Stimulated activated CD4-positive, alpha-beta T cell treated with anti-CD3 and anti-CD28 coated beads, TNF-alpha, amount 100 ng/mL, for 24 hours (primary cell): ENCODE results near the gene P2RY10.
"Not testable (repeated sequence)": the region's sequence is repeated elsewhere in the genome, so short reads cannot be mapped to it uniquely, and the experiment has no call there.

Experiments
- DNase-seq, 3 experiments: peaks; one replicate each; pipeline ENCODE4 v3.0.0-alpha.2; 2020; ENCODE audit warnings: low read depth in 3 of 3

The P2RY10 gene, protein sequence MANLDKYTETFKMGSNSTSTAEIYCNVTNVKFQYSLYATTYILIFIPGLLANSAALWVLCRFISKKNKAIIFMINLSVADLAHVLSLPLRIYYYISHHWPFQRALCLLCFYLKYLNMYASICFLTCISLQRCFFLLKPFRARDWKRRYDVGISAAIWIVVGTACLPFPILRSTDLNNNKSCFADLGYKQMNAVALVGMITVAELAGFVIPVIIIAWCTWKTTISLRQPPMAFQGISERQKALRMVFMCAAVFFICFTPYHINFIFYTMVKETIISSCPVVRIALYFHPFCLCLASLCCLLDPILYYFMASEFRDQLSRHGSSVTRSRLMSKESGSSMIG

DNA sequence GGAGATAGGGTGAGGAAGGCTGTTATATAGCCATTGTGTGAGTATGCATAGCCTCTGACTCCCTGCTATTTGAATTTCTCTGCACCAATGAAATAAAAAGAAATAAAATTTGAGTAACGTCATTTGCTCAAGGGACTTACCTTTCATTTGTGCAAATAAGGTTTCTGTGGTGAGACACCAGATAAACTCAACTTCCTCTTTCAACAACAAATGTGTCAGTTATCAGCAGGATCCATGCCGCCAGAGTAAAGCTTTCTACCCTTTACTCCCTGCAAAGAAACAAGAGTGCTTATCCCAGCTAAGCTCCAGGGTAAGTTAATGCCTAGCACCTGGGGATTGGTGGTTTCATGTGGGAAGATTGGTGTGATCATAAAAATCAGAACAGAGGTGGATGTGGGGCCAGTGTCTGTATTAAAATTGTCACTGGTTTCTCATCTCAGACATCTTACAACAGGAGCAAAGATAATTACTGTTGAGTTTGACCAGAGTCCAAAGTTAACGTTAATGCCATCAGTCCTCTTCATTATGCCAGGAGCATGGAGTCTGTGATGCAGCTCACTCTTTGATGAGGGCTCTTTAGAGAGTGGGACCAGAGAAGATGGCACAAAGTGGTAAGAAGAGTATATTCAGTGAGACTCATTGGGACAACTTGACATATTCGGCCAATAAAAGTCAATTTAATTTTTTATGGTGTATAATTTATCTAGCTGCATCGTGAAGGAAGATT is at the start of gene P2RY10:
TSS of gene P2RY10 (plus strand) at position 206 of the 727 bp plus-strand sequence. CDS start 15,130 bp downstream, outside the sequence.
- DNase-seq = no peak

- DNase-seq = no peak
Measured at GRCh38 chrX:78922754-78923153, 22.4 kb upstream of the P2RY10 start.

- DNase-seq = no peak
Measured at GRCh38 chrX:78923198-78924015, 21.8 kb upstream of the P2RY10 start.

GRCh38 chrX:78931814-78932213 is 13.4 kb upstream of the P2RY10 start:
- no peak for DNase-seq

DNA sequence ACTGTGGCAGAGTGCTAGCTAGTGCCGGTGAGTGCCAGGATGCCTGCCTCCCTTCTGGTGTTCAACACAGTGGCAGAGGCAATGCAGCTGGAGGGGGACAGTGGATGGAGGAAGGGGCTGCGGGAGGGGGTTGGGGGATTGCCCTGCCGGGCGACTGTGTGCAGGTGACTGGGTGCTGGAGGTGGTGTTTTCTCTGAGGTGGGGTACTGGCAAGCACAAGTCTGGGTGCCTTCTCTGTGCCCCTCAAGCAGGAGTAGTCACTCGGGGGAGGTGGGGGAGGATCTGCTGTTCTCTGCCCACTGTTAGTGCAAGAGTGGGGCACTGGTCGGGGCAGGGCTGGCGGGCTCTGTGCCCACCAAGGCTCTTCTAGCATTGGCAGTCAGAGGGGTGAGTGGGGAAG is 10.3 kb upstream of the P2RY10 start:
- DNase-seq = no peak

GRCh38 chrX:78944351-78944750 is 840 bp upstream of the P2RY10 start:
- no peak for DNase-seq

DNA sequence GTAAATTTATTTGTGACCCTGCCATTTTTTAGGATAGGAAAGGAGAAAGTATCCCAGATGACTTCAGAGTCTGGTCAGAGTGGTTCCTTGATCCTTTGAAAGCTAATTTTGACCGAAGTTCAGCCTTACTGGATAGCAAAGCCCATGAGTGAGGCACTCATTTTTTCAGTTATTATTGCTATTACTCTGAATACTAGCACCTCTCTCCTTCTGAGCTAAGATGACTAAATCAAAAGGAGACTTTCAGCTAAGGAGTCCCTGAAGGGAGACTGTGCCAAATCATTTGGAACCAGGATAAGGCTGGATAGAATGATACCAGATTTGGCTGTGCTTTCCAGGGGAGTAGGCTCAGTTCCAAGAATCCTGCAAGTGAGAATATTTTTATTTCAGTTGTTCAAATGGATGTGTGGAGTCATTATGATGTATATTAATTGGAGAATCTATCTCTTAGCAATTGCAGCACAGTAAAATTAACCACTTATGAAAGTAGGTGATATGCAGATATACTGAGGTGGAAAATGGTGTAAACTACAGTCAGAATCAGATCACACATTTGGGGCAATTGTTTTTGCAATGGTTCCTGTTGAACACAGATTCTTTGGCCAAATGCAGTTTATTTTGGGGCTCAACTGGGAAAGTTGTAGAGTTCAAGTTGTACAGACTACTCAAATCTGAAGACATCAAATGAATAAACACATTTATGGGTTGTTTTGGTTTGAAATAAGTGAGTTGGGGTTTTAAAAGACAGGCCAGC is 1.2 kb downstream of the P2RY10 start:
- DNase-seq = no peak

DNA sequence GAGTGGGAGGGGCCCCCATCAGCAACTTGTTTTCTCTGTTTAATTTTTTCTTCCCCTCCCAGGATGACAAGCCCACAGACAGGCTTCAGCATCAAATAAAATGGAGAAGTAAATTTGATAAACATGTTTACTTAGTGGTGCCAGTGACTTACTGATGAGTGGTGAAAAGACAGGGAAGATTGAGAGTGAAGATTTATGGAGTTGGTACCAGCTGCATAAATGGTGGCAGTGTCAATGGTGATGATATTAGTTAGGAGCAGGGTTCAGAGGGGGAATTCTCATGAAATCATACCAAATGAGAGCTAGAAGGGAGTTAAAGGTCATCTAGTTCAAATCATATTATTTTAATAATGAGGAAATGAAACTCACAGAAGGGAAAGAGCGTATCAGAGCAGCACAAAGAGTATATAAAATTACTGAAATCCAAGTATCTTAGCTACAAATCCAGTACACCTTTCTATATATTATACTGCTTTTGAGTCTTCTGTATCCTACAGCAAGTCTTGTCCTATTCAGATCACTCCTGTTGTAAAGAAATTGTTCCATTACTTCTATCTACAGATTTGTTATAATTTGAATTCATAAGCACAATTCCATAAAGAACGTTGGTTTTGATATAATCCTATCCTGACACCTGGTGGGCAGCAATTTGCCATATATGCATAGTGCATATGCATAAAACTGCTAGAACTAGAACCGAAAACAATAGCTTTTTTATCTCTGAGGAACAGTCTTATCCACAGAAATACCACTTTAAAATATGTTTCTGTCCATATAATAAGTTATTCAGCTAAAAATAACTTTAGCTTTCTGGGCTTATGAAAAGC is 5.0 kb downstream of the P2RY10 start:
- no peak for DNase-seq

DNA sequence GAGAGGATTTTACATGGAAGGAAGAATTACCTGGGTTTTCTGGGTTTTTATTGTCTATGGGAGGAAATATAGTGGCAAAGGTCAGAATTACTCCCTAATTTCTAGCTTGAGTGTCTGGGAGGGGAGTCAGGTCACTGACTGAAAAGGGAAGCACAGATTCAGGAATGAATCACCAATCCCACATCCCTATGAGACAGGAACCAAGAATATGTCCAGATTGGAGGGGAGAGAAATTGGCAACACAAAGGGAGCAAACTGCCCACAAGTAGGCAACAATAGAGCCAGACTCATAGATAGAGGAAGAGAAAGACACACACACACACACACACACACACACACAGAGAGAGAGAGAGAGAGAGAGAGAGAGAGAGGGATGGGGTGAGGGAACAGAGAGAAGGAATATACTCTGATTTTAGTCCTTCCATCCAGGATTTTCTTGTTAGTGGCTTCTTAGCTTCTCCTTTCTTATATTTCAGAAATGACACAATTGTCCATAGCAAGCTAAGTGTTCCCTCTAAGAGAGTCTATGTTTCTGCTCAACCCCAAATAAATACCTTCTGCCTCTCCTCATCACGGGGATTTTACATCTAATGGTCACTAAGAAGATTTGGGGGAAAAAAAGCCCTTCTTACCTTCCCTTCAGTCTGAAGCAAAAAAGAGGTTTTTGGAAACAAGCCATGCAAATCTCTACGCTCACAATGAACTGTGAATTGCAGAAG is 12.0 kb downstream of the P2RY10 start:
- no peak for DNase-seq

DNA sequence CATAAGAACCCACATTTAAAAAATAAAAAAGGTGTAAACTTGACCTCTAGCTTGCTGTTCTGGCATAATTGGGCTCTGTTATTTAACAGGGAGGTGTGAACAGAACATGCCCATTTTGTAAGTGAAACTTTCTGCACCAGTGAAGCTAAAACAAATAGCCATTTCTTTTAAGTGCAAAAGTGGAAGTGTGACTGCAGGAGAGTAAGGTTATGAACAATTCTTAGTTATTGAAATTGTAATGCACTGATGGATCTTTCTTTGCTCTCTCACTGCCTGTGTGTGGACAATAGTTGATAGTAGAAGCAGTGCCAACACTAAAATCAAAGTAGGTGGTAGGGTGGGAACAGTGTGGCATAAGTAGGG is 12.6 kb downstream of the P2RY10 start:
- DNase-seq = no peak

GRCh38 chrX:78958419-78959116 is 13.4 kb downstream of the P2RY10 start:
- no peak for DNase-seq

GRCh38 chrX:78960888-78961287 is 15.7 kb downstream of the P2RY10 start:
- DNase-seq = no peak

DNA sequence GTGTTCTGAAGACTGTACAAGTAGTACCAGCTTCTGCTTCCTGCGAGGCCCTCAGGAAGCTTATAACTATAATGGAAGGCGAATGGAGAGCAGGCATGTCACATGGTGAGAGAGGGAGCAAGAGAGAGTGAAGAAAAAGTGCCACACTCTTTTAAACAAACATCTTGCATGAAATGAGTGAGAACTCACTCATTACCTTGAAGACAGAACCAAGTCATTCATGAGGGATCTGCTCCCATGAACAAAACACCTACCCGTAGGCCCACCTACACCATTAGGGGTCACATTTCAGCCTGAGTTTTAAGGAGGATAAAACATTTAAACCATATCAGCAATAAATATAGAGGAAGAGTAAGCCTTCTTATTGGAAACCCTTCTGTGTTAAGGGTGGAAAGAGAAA is 19.4 kb downstream of the P2RY10 start:
- no peak for DNase-seq

DNA sequence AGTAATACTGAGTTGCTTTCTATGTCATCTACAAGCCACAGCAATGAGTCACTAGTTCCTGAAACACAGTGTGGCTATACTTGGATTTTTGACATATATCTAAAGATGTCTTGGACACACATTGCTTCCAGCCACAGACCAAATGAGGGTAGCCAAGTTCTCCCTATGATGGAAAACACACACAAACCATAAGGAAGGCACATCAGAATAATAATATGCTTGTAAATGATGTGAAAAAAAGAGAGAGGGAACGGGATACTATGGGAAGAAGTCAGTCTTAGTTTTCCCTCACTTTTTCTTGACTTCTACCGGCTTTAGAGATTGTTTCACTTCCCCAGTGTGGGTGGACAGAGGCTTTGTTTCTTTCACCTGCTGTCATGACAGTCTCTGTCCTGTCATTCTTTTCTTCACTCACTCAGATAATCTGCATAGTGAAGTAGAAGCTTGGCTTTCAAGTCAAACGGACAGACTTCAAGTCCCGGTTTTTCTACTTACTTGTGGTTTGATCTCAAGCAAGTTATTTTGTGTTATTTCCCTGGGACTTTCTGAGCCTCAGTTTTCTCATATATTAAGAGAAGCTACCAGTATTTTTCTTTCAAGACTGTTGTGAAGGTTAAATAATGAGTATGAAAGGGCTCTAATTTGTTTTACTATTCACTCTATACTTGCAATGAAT is 34.7 kb downstream of the P2RY10 start:
- DNase-seq = no peak

DNA sequence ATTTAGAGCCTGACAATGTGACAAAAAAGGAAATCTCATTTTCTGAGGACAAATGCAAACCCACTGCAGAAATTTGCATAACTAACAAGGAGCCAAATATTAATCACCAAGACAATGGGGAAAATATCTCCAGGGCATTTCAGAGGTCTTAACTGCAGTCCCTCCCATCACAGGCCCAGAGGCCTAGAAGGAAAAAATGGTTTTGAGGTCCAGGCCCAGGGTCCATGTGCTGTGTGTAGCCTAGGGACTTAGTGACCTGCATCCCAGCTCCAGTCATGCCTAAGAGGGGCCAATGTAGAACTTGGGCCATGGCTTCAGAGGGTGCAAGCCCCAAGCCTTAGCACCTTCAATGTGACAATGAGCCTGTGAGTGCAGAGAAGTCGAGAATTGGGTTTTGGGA is 44.2 kb downstream of the P2RY10 start:
- no peak for DNase-seq

- no peak for DNase-seq
Measured at GRCh38 chrX:78997870-78998558, 52.8 kb downstream of the P2RY10 start.

DNA sequence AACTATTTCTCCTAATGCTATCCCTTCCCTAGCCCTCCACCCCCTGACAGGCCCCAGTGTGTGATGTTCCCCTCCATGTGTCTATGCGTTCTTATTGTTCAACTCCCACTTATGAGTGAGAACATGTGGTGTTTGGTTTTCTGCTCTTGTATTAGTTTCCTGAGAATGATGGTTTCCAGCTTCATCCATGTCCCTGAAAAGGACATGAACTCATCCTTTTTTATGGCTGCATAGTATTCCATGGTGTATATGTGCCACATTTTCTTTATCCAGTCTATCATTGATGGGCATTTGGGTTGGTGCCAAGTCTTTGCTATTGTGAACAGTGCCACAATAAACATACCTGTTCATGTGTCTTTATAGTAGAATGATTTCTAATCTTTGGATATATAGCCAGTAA is 62.3 kb downstream of the P2RY10 start:
- DNase-seq = not testable (repeated sequence)
